ENCODE results near the gene ZFAND6.

The ZFAND6 gene

GRCh38 chr15:80105595-80105994 lies 46.1 kb downstream of the ZFAND6 start:
- TF ChIP-seq CEBPB (IDR thresholded peaks at IDR 0.05): no peak
- no peak for TF ChIP-seq NFIC (IDR thresholded peaks at IDR 0.05)
- no peak for TF ChIP-seq REST (IDR thresholded peaks at IDR 0.05; ENCODE audit: low read depth)
- TF ChIP-seq MAX (IDR thresholded peaks at IDR 0.05): no peak
- no peak for TF ChIP-seq FOXM1 (IDR thresholded peaks at IDR 0.05; ENCODE audit: borderline replicate concordance, low read depth)
- TF ChIP-seq RAD21 (IDR thresholded peaks at IDR 0.05; ENCODE audit: low read depth): no peak
- no peak for TF ChIP-seq TAF1 (IDR thresholded peaks at IDR 0.05; ENCODE audit: low read depth)
- TF ChIP-seq EP300 (IDR thresholded peaks at IDR 0.05; ENCODE audit: borderline replicate concordance): no peak
- no peak for TF ChIP-seq TCF12 (IDR thresholded peaks at IDR 0.05; ENCODE audit: low read depth)

- TF ChIP-seq NFIC (IDR thresholded peaks at IDR 0.05) (no peak), TAF1 (IDR thresholded peaks at IDR 0.05; ENCODE audit: low read depth) (no peak), EP300 (IDR thresholded peaks at IDR 0.05; ENCODE audit: borderline replicate concordance) (no peak), REST (IDR thresholded peaks at IDR 0.05; ENCODE audit: low read depth) (no peak), CREB1 (IDR thresholded peaks at IDR 0.05; ENCODE audit: low read depth) (no peak), RAD21 (IDR thresholded peaks at IDR 0.05; ENCODE audit: low read depth) (no peak), TEAD4 (IDR thresholded peaks at IDR 0.05) (no peak), MAX (IDR thresholded peaks at IDR 0.05) (no peak), EGR1 (IDR thresholded peaks at IDR 0.05) (no peak), TCF12 (IDR thresholded peaks at IDR 0.05; ENCODE audit: low read depth) (no peak), CEBPB (IDR thresholded peaks at IDR 0.05) (no peak), FOXM1 (IDR thresholded peaks at IDR 0.05; ENCODE audit: borderline replicate concordance, low read depth) (no peak), YY1 (IDR thresholded peaks at IDR 0.05; ENCODE audit: low read depth) (no peak), ZBTB7A (IDR thresholded peaks at IDR 0.05; ENCODE audit: low read depth) (no peak), USF1 (IDR thresholded peaks at IDR 0.05) (no peak)
Observed at GRCh38 chr15:80106051-80106450, 46.6 kb downstream of the ZFAND6 start.

- no peak for TF ChIP-seq TAF1 (IDR thresholded peaks at IDR 0.05; ENCODE audit: low read depth)
- TF ChIP-seq ZBTB7A (IDR thresholded peaks at IDR 0.05; ENCODE audit: low read depth): no peak
- TF ChIP-seq REST (IDR thresholded peaks at IDR 0.05; ENCODE audit: low read depth): no peak
Observed at GRCh38 chr15:80107204-80107603, 47.7 kb downstream of the ZFAND6 start.

- TF ChIP-seq NFIC (IDR thresholded peaks at IDR 0.05) (no peak), TCF12 (IDR thresholded peaks at IDR 0.05; ENCODE audit: low read depth) (no peak), EGR1 (IDR thresholded peaks at IDR 0.05) (no peak)
Observed at GRCh38 chr15:80107774-80108173, 48.3 kb downstream of the ZFAND6 start.

GRCh38 chr15:80109388-80109787 lies 49.9 kb downstream of the ZFAND6 start:
- TF ChIP-seq TAF1 (IDR thresholded peaks at IDR 0.05; ENCODE audit: low read depth) (no peak), YY1 (IDR thresholded peaks at IDR 0.05; ENCODE audit: low read depth) (no peak), TCF12 (IDR thresholded peaks at IDR 0.05; ENCODE audit: low read depth) (no peak), TEAD4 (IDR thresholded peaks at IDR 0.05) (no peak), NFIC (IDR thresholded peaks at IDR 0.05) (no peak), CEBPB (IDR thresholded peaks at IDR 0.05) (no peak), REST (IDR thresholded peaks at IDR 0.05; ENCODE audit: low read depth) (no peak), CREB1 (IDR thresholded peaks at IDR 0.05; ENCODE audit: low read depth) (no peak), USF1 (IDR thresholded peaks at IDR 0.05) (no peak), MAX (IDR thresholded peaks at IDR 0.05) (no peak), FOXM1 (IDR thresholded peaks at IDR 0.05; ENCODE audit: borderline replicate concordance, low read depth) (no peak)
